A673 (cell line): Measurements from ENCODE around the gene ZFP36L2. TPM values are rescaled to one million over a fixed set of nuclear protein-coding genes. Genes with fewer than 3 reads are reported as not detected.
A peak's percentile ranks its signal among the peaks of the same experiment; 100 is the strongest.

Source experiments
- BruUV-seq: library from RNA; stranded (reverse); fragments of 400-500 nt; replicated peaks from 2 replicates; lab custom pipeline; 2021; lab: Mats Ljungman, UMichigan
- CTCF ChIA-PET: fragments of 300-600 bp; sonication (Branson Sonifier 250); formaldehyde crosslinking; loops from one replicate; lab custom pipeline; 2022; ENCODE audit warnings: antibody characterized with exemption; lab: Charles Lee
- POLR2A ChIA-PET: fragments of 300-600 bp; sonication (Branson Sonifier 250); formaldehyde crosslinking; loops from one replicate; lab custom pipeline; 2022; ENCODE audit warnings: antibody characterized with exemption; ENCODE audit not compliant: low non-redundant PET; lab: Charles Lee
- DNase-seq: peaks from one replicate; pipeline ENCODE4 v3.0.0-alpha.2; 2015; ENCODE audit warnings: low spot score
- H3K27ac ChIP-seq: fragments of 200-600 bp; sonication (generic); 2 replicates; pipeline ENCODE4 v1.5.1; 2016; ENCODE audit warnings: mixed run types, low read depth, mild to moderate bottlenecking, mixed read lengths, antibody characterized with exemption, low read length; ENCODE audit not compliant: poor library complexity, severe bottlenecking
- H3K27me3 ChIP-seq: fragments of 200-600 bp; sonication (generic); replicated peaks from 2 replicates; pipeline ENCODE4 v1.6.1; 2017; ENCODE audit warnings: mixed run types, low read depth, mild to moderate bottlenecking, mixed read lengths, antibody characterized with exemption, low read length; ENCODE audit not compliant: insufficient read depth, poor library complexity
- H3K36me3 ChIP-seq: fragments of 200-600 bp; sonication (generic); 2 replicates; pipeline ENCODE4 v1.6.1; 2016; ENCODE audit warnings: mixed run types, mild to moderate bottlenecking, mixed read lengths, antibody characterized with exemption, low read length; ENCODE audit not compliant: insufficient read depth, poor library complexity, severe bottlenecking
- H3K4me1 ChIP-seq: fragments of 200-600 bp; sonication (generic); 2 replicates; pipeline ENCODE4 v1.6.1; 2017; ENCODE audit warnings: mixed run types, mild to moderate bottlenecking, mixed read lengths, antibody characterized with exemption, low read length; ENCODE audit not compliant: insufficient read depth, poor library complexity, severe bottlenecking
- H3K4me3 ChIP-seq: fragments of 200-600 bp; sonication (generic); 2 replicates; pipeline ENCODE4 v1.5.1; 2016; ENCODE audit warnings: low read depth, mixed run types, mild to moderate bottlenecking, mixed read lengths, low read length; ENCODE audit not compliant: poor library complexity, severe bottlenecking
- H3K9me3 ChIP-seq: fragments of 200-600 bp; sonication (generic); 2 replicates; pipeline ENCODE4 v1.6.1; 2016; ENCODE audit warnings: mixed run types, low read depth, mild to moderate bottlenecking, mixed read lengths, antibody characterized with exemption, low read length; ENCODE audit not compliant: poor library complexity, severe bottlenecking
- CTCF ChIP-seq: fragments of 300-800, 200-600 bp; sonication (generic); conservative IDR thresholded peaks from 2 replicates; pipeline ENCODE4 v1.5.1; 2017; ENCODE audit warnings: low read depth, mild to moderate bottlenecking, antibody characterized with exemption, low read length, moderate library complexity, mixed read lengths
- EZH2 ChIP-seq: fragments of 200-600 bp; sonication (generic); IDR thresholded peaks from 2 replicates; pipeline ENCODE4 v1.6.1; 2017; ENCODE audit warnings: borderline replicate concordance, low read depth, mild to moderate bottlenecking, mixed read lengths, antibody characterized with exemption, low read length; ENCODE audit not compliant: poor library complexity, severe bottlenecking
- intact Hi-C: fragments of 100-400 bp; cut with micrococcal nuclease; formaldehyde crosslinking; loops from one replicate; pipeline ENCODE4 v1.10.0; 2022; ENCODE audit not compliant: unreplicated experiment
- total RNA-seq: library from RNA; stranded (reverse); gene quantifications from 2 replicates; pipeline ENCODE4 v1.2.3, GENCODE V29; 2021

The ZFP36L2 gene
- total RNA-seq, 1 experiment from 2014 or later = 23.4 TPM

- Histone ChIP-seq H3K4me1 (peaks cover 4% of the 10 kb centered on the region), H3K36me3 (no peaks in the 10 kb centered on the region), H3K9me3 (peaks cover 5% of the 10 kb centered on the region), H3K4me3 (no peak overlapping the region), H3K27ac (no peak overlapping the region), H3K27me3 (no peaks in the 10 kb centered on the region)
- POLR2A ChIA-PET = no interaction called here
- CTCF ChIA-PET = no interaction called here
- DNase-seq = no peak
- TF ChIP-seq EZH2 (no peak), CTCF (no peak)
- intact Hi-C loops = no loop called here
- BruUV-seq = no TSS peak
Observed at GRCh38 chr2:43179942-43180341, 46.5 kb downstream of the ZFP36L2 start.

- Histone ChIP-seq H3K27ac (peak overlapping the region; percentile 14), H3K36me3 (no peaks in the 10 kb centered on the region), H3K27me3 (no peaks in the 10 kb centered on the region), H3K4me1 (peaks cover 4% of the 10 kb centered on the region), H3K4me3 (no peak overlapping the region), H3K9me3 (peaks cover 6% of the 10 kb centered on the region)
- DNase-seq = peak; percentile 68
- TF ChIP-seq EZH2 (no peak), CTCF (no peak)
- intact Hi-C loops = no loop called here
- ChIA-PET CTCF (no interaction called here), POLR2A (no interaction called here)
- BruUV-seq = no TSS peak
Observed at GRCh38 chr2:43178602-43179542, 47.5 kb downstream of the ZFP36L2 start.

- ChIA-PET POLR2A (no interaction called here), CTCF (no interaction called here)
- Histone ChIP-seq H3K4me3 (no peak overlapping the region), H3K36me3 (no peaks in the 10 kb centered on the region), H3K9me3 (peaks cover 6% of the 10 kb centered on the region), H3K4me1 (peaks cover 4% of the 10 kb centered on the region), H3K27ac (peak overlapping the region; percentile 14), H3K27me3 (no peaks in the 10 kb centered on the region)
- no TSS peak for BruUV-seq
- DNase-seq = no peak
- TF ChIP-seq CTCF = no peak
- no peak for TF ChIP-seq EZH2
- intact Hi-C loops = no loop called here
Observed at GRCh38 chr2:43178055-43178598, 48.3 kb downstream of the ZFP36L2 start.
